Naive thymus-derived CD4-positive, alpha-beta T cell (primary cell): ENCODE results near the gene SLAMF7. TPM values are rescaled to one million over a fixed set of nuclear protein-coding genes. Genes with fewer than 3 reads are reported as not detected.

Experiments used
- ATAC-seq: fragments of 150-1000 bp; cut with Tn5 transposase; 2 replicates; pipeline ENCODE4 v1.10.0; 2021; ENCODE audit warnings: mild to moderate bottlenecking, moderate library complexity
- CTCF ChIA-PET: fragments of 350-600 bp; sonication (Branson Sonifier 250); formaldehyde crosslinking; loops from one replicate; lab custom pipeline; 2021; ENCODE audit warnings: antibody characterized with exemption; lab: Charles Lee
- POLR2A ChIA-PET: fragments of 350-600 bp; sonication (Branson Sonifier 250); formaldehyde crosslinking; loops from one replicate; lab custom pipeline; 2021; ENCODE audit warnings: antibody characterized with exemption, inconsistent platforms; lab: Charles Lee
- DNase-seq, 9 donors: peaks; one replicate each; pipeline versions ENCODE4 v3.0.0 to v3.0.0-alpha.2; 2020 to 2022; ENCODE audit warnings: mixed read lengths in 1 of 9
- H3K27ac ChIP-seq: one replicate; pipeline ENCODE4 v1.7.0; 2013; ENCODE audit warnings: mild to moderate bottlenecking, low read depth, low read length, moderate library complexity
- H3K27me3 ChIP-seq, 2 donors: one replicate each; pipeline ENCODE4 v1.7.0; 2013; ENCODE audit warnings: low read length in 2 of 2, mild to moderate bottlenecking in 2 of 2, moderate library complexity in 2 of 2; ENCODE audit not compliant: control insufficient read depth in 2 of 2, insufficient read depth in 2 of 2
- H3K36me3 ChIP-seq, 3 experiments: 1 replicate in 2 of 3; 2 replicates in 1 of 3; pipeline ENCODE4 v1.7.0; 2013; ENCODE audit warnings: low read length in 3 of 3, mild to moderate bottlenecking in 3 of 3, moderate library complexity in 1 of 3; ENCODE audit not compliant: insufficient read depth in 3 of 3, control insufficient read depth in 2 of 3
- H3K4me1 ChIP-seq, 2 donors: one replicate each; pipeline ENCODE4 v1.7.0; 2013; ENCODE audit warnings: low read length in 2 of 2, mild to moderate bottlenecking in 2 of 2, moderate library complexity in 1 of 2; ENCODE audit not compliant: control insufficient read depth in 2 of 2, insufficient read depth in 2 of 2
- H3K4me3 ChIP-seq: 2 replicates; pipeline ENCODE4 v1.7.0; 2013; ENCODE audit warnings: mild to moderate bottlenecking, low read length
- H3K9me3 ChIP-seq, 3 experiments: 1 replicate in 2 of 3; 2 replicates in 1 of 3; pipeline ENCODE4 v1.7.0; 2013; ENCODE audit warnings: low read length in 3 of 3; ENCODE audit not compliant: control insufficient read depth in 2 of 3
- H3K27ac Mint-ChIP-seq, 9 donors: one replicate each; pipeline ENCODE4 v1.8.0; 2020 to 2022; ENCODE audit warnings: mixed read lengths in 9 of 9, mild to moderate bottlenecking in 8 of 9, moderate library complexity in 5 of 9, inconsistent platforms in 2 of 9
- H3K27me3 Mint-ChIP-seq, 5 donors: one replicate each; pipeline ENCODE4 v1.8.0; 2021 to 2022; ENCODE audit warnings: mixed read lengths in 5 of 5, mild to moderate bottlenecking in 1 of 5
- H3K36me3 Mint-ChIP-seq, 5 donors: one replicate each; pipeline ENCODE4 v1.8.0; 2020 to 2022; ENCODE audit warnings: mixed read lengths in 5 of 5, mild to moderate bottlenecking in 3 of 5, inconsistent platforms in 1 of 5
- H3K4me1 Mint-ChIP-seq, 7 donors: one replicate each; pipeline ENCODE4 v1.8.0; 2020 to 2022; ENCODE audit warnings: mixed read lengths in 7 of 7, mild to moderate bottlenecking in 3 of 7, inconsistent platforms in 1 of 7
- H3K4me3 Mint-ChIP-seq, 10 donors: one replicate each; pipeline ENCODE4 v1.8.0; 2020 to 2022; ENCODE audit warnings: mild to moderate bottlenecking in 10 of 10, mixed read lengths in 10 of 10, moderate library complexity in 6 of 10, inconsistent platforms in 2 of 10
- H3K9me3 Mint-ChIP-seq, 11 donors: one replicate each; pipeline ENCODE4 v1.8.0; 2020 to 2022; ENCODE audit warnings: mixed read lengths in 11 of 11, mild to moderate bottlenecking in 4 of 11, inconsistent platforms in 1 of 11, moderate library complexity in 1 of 11
- intact Hi-C, 2 donors: fragments of 100-400 bp; cut with micrococcal nuclease; formaldehyde crosslinking; loops; one replicate each; pipeline ENCODE4 v1.15.1; 2023
- polyA plus RNA-seq, 2 donors: library from polyadenylated mRNA; unstranded; fragments of 300-500 nt; fragmentation: Illumina TruSeq; gene quantifications; one replicate each; pipeline ENCODE4 v1.2.3, GENCODE V29; 2021
- total RNA-seq, 6 experiments: library from RNA in 5 of 6; stranded (reverse) in 5 of 6; gene quantifications; 1 replicate in 5 of 6; 2 replicates in 1 of 6; pipeline ENCODE4 v1.2.3 and lab custom pipeline; 2021 to 2026

The SLAMF7 gene
- total and polyA plus RNA-seq, 7 experiments from 2014 or later, result 0.21 to 39.3 (median 2.4) TPM

DNA sequence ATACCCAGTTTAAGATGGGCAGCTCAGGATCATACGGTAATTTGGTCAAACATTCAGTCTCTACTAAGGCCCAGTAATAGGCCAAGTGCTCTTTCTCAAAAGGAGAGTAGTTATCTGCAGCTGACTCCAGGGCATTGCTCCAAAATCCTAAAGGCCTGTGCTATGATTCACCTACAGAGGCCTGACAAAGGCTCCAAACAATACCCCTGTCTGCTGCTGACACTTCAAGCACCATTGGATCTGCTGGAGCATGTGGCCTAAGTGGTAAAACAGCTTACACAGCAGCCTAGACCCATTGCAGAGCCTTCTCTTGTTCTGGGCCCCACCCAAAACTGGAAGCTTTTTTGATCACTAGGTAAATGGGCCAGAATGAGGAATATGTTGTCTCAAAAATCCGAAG, 22.8 kb downstream of the SLAMF7 start:
- POLR2A ChIA-PET, result interaction anchor here (0.6 kb wide), 1 partner anchor 34 kb away, joined by 3 read pairs; no protein-coding TSS in a partner anchor
- peaks cover 5 to 14% (median 6%) of the 10 kb centered on the region in 7 donors for H3K4me1 Mint-ChIP-seq
- H3K4me1 ChIP-seq, result peaks cover 4 to 21% of the 10 kb centered on the region in 2 donors
- DNase-seq, result no peak
- no peak overlapping the region for H3K27ac ChIP-seq
- H3K9me3 Mint-ChIP-seq, result peaks cover 0 to 9% (median 0%) of the 10 kb centered on the region in 11 donors
- peaks cover 0 to 16% (median 0%) of the 10 kb centered on the region in 5 donors for H3K36me3 Mint-ChIP-seq
- no peak overlapping the region for H3K4me3 Mint-ChIP-seq
- no peak overlapping the region for H3K4me3 ChIP-seq
- no peak for ATAC-seq
- no peak overlapping the region for H3K27ac Mint-ChIP-seq
- intact Hi-C loops, result no loop called here
- CTCF ChIA-PET, result interaction anchor here (1.4 to 2.2 kb wide), 3 partner anchors 34 to 81 kb away, joined by 3 to 6 read pairs (median 4); no protein-coding TSS in a partner anchor
- no peaks in the 10 kb centered on the region for H3K27me3 ChIP-seq
- no peaks in the 10 kb centered on the region for H3K27me3 Mint-ChIP-seq
- no peaks in the 10 kb centered on the region for H3K9me3 ChIP-seq
- no peaks in the 10 kb centered on the region for H3K36me3 ChIP-seq

GRCh38 chr1:160763993-160764392, 24.9 kb downstream of the SLAMF7 start:
- H3K4me1 ChIP-seq, result peaks cover 16 to 18% of the 10 kb centered on the region in 2 donors
- ChIA-PET POLR2A (no interaction called here), CTCF (interaction anchor here (0.7 to 7.2 kb wide), 3 partner anchors 10 to 82 kb away, joined by 3 to 104 read pairs (median 3); no protein-coding TSS in a partner anchor)
- H3K27me3 ChIP-seq, result no peaks in the 10 kb centered on the region
- Mint-ChIP-seq H3K27ac (no peak overlapping the region), H3K4me1 (peaks cover 17 to 22% (median 20%) of the 10 kb centered on the region in 7 donors), H3K9me3 (peaks cover 0 to 7% (median 0%) of the 10 kb centered on the region in 11 donors), H3K4me3 (no peak overlapping the region), H3K27me3 (no peaks in the 10 kb centered on the region), H3K36me3 (peaks cover 0 to 11% (median 0%) of the 10 kb centered on the region in 5 donors)
- H3K36me3 ChIP-seq, result no peaks in the 10 kb centered on the region
- no peak overlapping the region for H3K4me3 ChIP-seq
- H3K9me3 ChIP-seq, result no peaks in the 10 kb centered on the region
- DNase-seq, result no peak
- no peak overlapping the region for H3K27ac ChIP-seq
- no peak for ATAC-seq
- intact Hi-C loops, result no loop called here

- POLR2A ChIA-PET, result interaction anchor here (0.6 to 2.5 kb wide), 12 partner anchors 15 to 251 kb away, joined by 3 to 16 read pairs (median 6); partner anchors contain the start of genes CD48 and LY9
- peaks cover 0 to 5% (median 0%) of the 10 kb centered on the region in 5 donors for H3K36me3 Mint-ChIP-seq
- peak overlapping the region; percentile 61 to 94 (median 82) for H3K4me3 Mint-ChIP-seq
- H3K9me3 Mint-ChIP-seq, result peaks cover 0 to 2% (median 0%) of the 10 kb centered on the region in 11 donors
- Histone ChIP-seq H3K4me1 (peaks cover 16% of the 10 kb centered on the region in 2 donors), H3K27ac (peak overlapping the region; percentile 56), H3K36me3 (no peaks in the 10 kb centered on the region), H3K9me3 (no peaks in the 10 kb centered on the region), H3K4me3 (peak overlapping the region; percentile 48), H3K27me3 (no peaks in the 10 kb centered on the region)
- intact Hi-C loops, result loop anchor here (1.0 to 2.0 kb wide), 9 partner anchors 23 to 339 kb away; no protein-coding TSS in a partner anchor
- no peaks in the 10 kb centered on the region for H3K27me3 Mint-ChIP-seq
- CTCF ChIA-PET, result interaction anchor here (0.6 to 7.2 kb wide), 34 partner anchors 8 to 312 kb away, joined by 3 to 104 read pairs (median 6); partner anchors contain the start of genes CD48 and LY9
- H3K4me1 Mint-ChIP-seq, result peaks cover 19 to 25% (median 21%) of the 10 kb centered on the region in 7 donors
- DNase-seq, result peak in 5 of 9 donors; percentile 13 to 44 (median 26)
- H3K27ac Mint-ChIP-seq, result peak overlapping the region; percentile 89 to 99 (median 96)
- peak; percentile 56 for ATAC-seq
Observed at GRCh38 chr1:160767395-160768294, 28.6 kb downstream of the SLAMF7 start.

DNA sequence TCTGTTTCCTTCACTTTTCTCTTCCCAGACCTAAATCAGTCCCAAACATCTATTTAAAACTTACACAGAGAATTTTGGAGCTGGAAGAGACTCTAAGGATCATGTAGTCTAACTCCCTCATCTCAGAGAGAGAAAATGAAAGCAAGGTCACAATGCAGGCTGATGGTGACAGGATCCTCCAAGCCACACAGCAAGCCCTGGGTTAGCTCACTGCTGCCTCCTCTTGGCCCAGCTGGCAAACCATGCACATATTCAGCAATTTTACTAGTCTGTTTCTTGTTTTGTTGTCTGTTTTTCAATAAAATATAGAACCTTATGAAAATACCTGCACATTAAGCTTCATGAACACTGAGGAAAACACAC, 29.2 kb downstream of the SLAMF7 start:
- CTCF ChIA-PET, result interaction anchor here (0.6 to 7.2 kb wide), 35 partner anchors 8 to 186 kb away, joined by 3 to 104 read pairs (median 6); partner anchors contain the start of genes CD48, ITLN2 and LY9
- Histone ChIP-seq H3K9me3 (no peaks in the 10 kb centered on the region), H3K4me3 (peak overlapping the region; percentile 48), H3K4me1 (peaks cover 16% of the 10 kb centered on the region in 2 donors), H3K27ac (peak overlapping the region; percentile 56), H3K36me3 (no peaks in the 10 kb centered on the region), H3K27me3 (no peaks in the 10 kb centered on the region)
- DNase-seq (peak; percentile 66 to 89 (median 82)), ATAC-seq (peak; percentile 98)
- peaks cover 19 to 29% (median 21%) of the 10 kb centered on the region in 7 donors for H3K4me1 Mint-ChIP-seq
- H3K27ac Mint-ChIP-seq, result peak overlapping the region; percentile 89 to 99 (median 96)
- H3K4me3 Mint-ChIP-seq, result peak overlapping the region; percentile 61 to 94 (median 82)
- intact Hi-C loops, result loop anchor here (1.0 to 2.0 kb wide), 8 partner anchors 42 to 340 kb away; no protein-coding TSS in a partner anchor
- H3K27me3 Mint-ChIP-seq, result no peaks in the 10 kb centered on the region
- H3K36me3 Mint-ChIP-seq, result peaks cover 0 to 5% (median 0%) of the 10 kb centered on the region in 5 donors
- POLR2A ChIA-PET, result interaction anchor here (0.6 to 2.5 kb wide), 13 partner anchors 14 to 250 kb away, joined by 3 to 16 read pairs (median 4); partner anchors contain the start of genes CD48 and LY9
- H3K9me3 Mint-ChIP-seq, result peaks cover 0 to 2% (median 0%) of the 10 kb centered on the region in 11 donors

DNA sequence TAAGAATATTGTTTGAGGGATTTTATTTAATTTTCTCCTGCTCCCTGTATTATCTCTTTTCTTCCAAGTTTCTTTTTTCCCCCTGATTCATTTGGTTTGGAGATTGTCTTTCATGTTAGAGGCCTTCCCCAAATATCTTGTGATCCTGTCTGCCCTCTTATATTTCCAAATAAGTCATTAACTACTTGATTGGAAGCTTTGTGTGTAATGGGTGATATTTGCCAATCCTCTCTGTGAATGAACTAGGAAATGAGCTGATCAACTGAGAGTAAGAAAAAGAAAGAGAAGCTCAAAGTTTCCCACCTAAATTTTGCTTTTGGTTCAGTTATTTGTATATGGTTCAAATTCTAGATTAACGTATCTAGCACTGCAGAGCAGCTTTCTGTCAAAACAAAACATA, 33.3 kb downstream of the SLAMF7 start:
- Histone ChIP-seq H3K9me3 (no peaks in the 10 kb centered on the region), H3K36me3 (no peaks in the 10 kb centered on the region), H3K4me1 (peaks cover 9% of the 10 kb centered on the region in 2 donors), H3K4me3 (no peak overlapping the region), H3K27ac (no peak overlapping the region), H3K27me3 (no peaks in the 10 kb centered on the region)
- H3K4me3 Mint-ChIP-seq, result no peak overlapping the region
- peaks cover 18 to 39% (median 21%) of the 10 kb centered on the region in 7 donors for H3K4me1 Mint-ChIP-seq
- no peak for DNase-seq
- ChIA-PET POLR2A (interaction anchor here (0.7 to 1.0 kb wide), 2 partner anchors 31 to 46 kb away, joined by 3 to 4 read pairs; no protein-coding TSS in a partner anchor), CTCF (interaction anchor here (0.6 to 2.2 kb wide), 5 partner anchors 27 to 237 kb away, joined by 3 to 8 read pairs (median 4); no protein-coding TSS in a partner anchor)
- no peak overlapping the region for H3K27ac Mint-ChIP-seq
- H3K27me3 Mint-ChIP-seq, result no peaks in the 10 kb centered on the region
- ATAC-seq, result no peak
- intact Hi-C loops, result no loop called here
- peaks cover 0 to 3% (median 0%) of the 10 kb centered on the region in 5 donors for H3K36me3 Mint-ChIP-seq
- H3K9me3 Mint-ChIP-seq, result peaks cover 0 to 2% (median 0%) of the 10 kb centered on the region in 11 donors

DNA sequence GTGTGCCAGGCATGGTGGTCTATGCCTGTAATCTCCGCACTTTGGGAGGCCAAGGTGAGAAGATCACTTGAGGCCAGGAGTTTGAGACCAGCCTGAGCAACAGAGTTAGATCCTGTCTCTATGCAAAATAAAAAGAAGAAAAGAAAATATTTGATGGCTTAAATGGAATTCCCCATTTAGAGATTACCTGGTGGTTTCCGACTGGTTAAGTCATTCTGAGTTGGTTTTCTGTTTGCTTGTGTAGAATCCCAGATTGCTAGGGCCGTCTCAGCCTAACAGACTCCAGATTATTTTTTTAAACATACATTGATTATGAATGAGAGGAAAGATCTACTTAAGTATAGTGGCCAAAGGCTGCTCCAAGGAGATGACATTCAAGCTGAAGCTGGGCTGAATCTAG, 34.0 kb downstream of the SLAMF7 start:
- CTCF ChIA-PET, result interaction anchor here (1.6 to 2.2 kb wide), 2 partner anchors 26 to 48 kb away, joined by 6 to 8 read pairs; no protein-coding TSS in a partner anchor
- no peaks in the 10 kb centered on the region for H3K9me3 ChIP-seq
- intact Hi-C loops, result no loop called here
- H3K27ac ChIP-seq, result no peak overlapping the region
- Mint-ChIP-seq H3K9me3 (peaks cover 0 to 2% (median 0%) of the 10 kb centered on the region in 11 donors), H3K36me3 (peaks cover 0 to 3% (median 0%) of the 10 kb centered on the region in 5 donors), H3K27me3 (no peaks in the 10 kb centered on the region), H3K4me1 (peaks cover 11 to 36% (median 17%) of the 10 kb centered on the region in 7 donors), H3K27ac (peak overlapping the region in 1 of 9 donors; percentile 11), H3K4me3 (no peak overlapping the region)
- no peaks in the 10 kb centered on the region for H3K27me3 ChIP-seq
- H3K36me3 ChIP-seq, result no peaks in the 10 kb centered on the region
- DNase-seq (no peak), ATAC-seq (no peak)
- H3K4me1 ChIP-seq, result peaks cover under 1 to 1% of the 10 kb centered on the region in 2 donors
- no peak overlapping the region for H3K4me3 ChIP-seq
- POLR2A ChIA-PET, result interaction anchor here (1.0 to 1.5 kb wide), 2 partner anchors 23 to 47 kb away, joined by 3 to 5 read pairs; partner anchors contain the start of gene LY9
